NT2/D1 (cell line): ENCODE measurements around the gene ZBTB11.

ENCODE experiments used
- SUZ12 ChIP-seq: IDR thresholded peaks from 2 replicates; pipeline ENCODE4 v1.6.1; 2011; ENCODE audit not compliant: insufficient read length, insufficient read depth; ENCODE audit errors: extremely low read depth
- YY1 ChIP-seq: IDR thresholded peaks from 2 replicates; pipeline ENCODE4 v1.6.1; 2011; ENCODE audit not compliant: insufficient read length, insufficient read depth
- ZNF274 ChIP-seq: IDR thresholded peaks from 2 replicates; pipeline ENCODE4 v1.6.1; 2011; ENCODE audit warnings: mild to moderate bottlenecking, low read depth, low read length

- TF ChIP-seq ZNF274 (no peak), YY1 (no peak), SUZ12 (no peak)
These were observed 61.4 kb downstream of the ZBTB11 start for GRCh38 chr3:101615525-101615924.
